ENCODE measurements around the gene PLPP4. TPM values are rescaled to one million over a fixed set of nuclear protein-coding genes. Genes with fewer than 3 reads are reported as not detected.

Gene PLPP4
- total RNA-seq, 1 donor from 2014 or later, result not detected

DNA sequence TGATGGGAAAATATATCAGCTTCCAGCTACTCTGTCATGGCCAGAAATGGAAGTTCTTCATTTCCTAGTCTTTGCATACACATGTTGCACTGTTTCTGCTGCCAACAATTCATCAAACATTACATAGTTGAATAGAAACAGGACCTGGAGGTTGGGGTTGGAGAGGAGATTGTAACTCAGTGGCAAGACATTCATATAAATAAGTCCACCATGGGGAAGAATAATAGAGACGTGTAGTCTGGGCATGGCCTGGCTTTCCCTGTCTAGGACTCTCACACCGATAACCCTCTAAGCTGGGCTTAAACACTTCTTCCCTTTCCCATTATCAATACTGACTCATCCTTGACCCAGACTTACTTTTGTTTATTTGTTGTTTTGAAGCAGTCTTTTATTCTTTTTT is 155.7 kb downstream of the PLPP4 start:
- no peak overlapping the region for H3K27ac ChIP-seq
- TF ChIP-seq, protein P1, sequence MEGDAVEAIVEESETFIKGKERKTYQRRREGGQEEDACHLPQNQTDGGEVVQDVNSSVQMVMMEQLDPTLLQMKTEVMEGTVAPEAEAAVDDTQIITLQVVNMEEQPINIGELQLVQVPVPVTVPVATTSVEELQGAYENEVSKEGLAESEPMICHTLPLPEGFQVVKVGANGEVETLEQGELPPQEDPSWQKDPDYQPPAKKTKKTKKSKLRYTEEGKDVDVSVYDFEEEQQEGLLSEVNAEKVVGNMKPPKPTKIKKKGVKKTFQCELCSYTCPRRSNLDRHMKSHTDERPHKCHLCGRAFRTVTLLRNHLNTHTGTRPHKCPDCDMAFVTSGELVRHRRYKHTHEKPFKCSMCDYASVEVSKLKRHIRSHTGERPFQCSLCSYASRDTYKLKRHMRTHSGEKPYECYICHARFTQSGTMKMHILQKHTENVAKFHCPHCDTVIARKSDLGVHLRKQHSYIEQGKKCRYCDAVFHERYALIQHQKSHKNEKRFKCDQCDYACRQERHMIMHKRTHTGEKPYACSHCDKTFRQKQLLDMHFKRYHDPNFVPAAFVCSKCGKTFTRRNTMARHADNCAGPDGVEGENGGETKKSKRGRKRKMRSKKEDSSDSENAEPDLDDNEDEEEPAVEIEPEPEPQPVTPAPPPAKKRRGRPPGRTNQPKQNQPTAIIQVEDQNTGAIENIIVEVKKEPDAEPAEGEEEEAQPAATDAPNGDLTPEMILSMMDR (IDR thresholded peaks at IDR 0.05), result no peak
- H3K36me3 ChIP-seq, result no peaks in the 10 kb centered on the region
- no peak overlapping the region for H3K4me3 ChIP-seq
- no peaks in the 10 kb centered on the region for H3K4me1 ChIP-seq
- H3K27me3 ChIP-seq, result no peaks in the 10 kb centered on the region
- DNase-seq (ENCODE audit: low spot score in 2 of 2), result no peak
- intact Hi-C loops (cut with DNase I), result no loop called here
- H3K9me3 ChIP-seq, result peaks cover 0 to 12% of the 10 kb centered on the region in 2 donors

- no peaks in the 10 kb centered on the region for H3K27me3 ChIP-seq
- TF ChIP-seq, protein P1 (IDR thresholded peaks at IDR 0.05), result no peak
- intact Hi-C loops (cut with DNase I), result no loop called here
- DNase-seq (ENCODE audit: low spot score in 2 of 2), result no peak
- H3K27ac ChIP-seq, result no peak overlapping the region
- H3K9me3 ChIP-seq, result peaks cover 0 to 12% of the 10 kb centered on the region in 2 donors
- H3K36me3 ChIP-seq, result no peaks in the 10 kb centered on the region
- H3K4me1 ChIP-seq, result no peaks in the 10 kb centered on the region
- H3K4me3 ChIP-seq, result no peak overlapping the region
Measured at GRCh38 chr10:120613180-120613579, 156.2 kb downstream of the PLPP4 start.

- Histone ChIP-seq H3K27ac (no peak overlapping the region), H3K36me3 (no peaks in the 10 kb centered on the region), H3K27me3 (no peaks in the 10 kb centered on the region), H3K4me1 (no peaks in the 10 kb centered on the region), H3K4me3 (no peak overlapping the region), H3K9me3 (peaks cover 0 to 12% of the 10 kb centered on the region in 2 donors)
- TF ChIP-seq, protein P1 (IDR thresholded peaks at IDR 0.05), result no peak
- intact Hi-C loops (cut with DNase I), result no loop called here
- DNase-seq (ENCODE audit: low spot score in 2 of 2), result no peak
Measured at GRCh38 chr10:120614680-120615079, 157.7 kb downstream of the PLPP4 start.

GRCh38 chr10:120616311-120616911 is 159.4 kb downstream of the PLPP4 start:
- H3K36me3 ChIP-seq, result no peaks in the 10 kb centered on the region
- no peak overlapping the region for H3K4me3 ChIP-seq
- H3K27ac ChIP-seq, result no peak overlapping the region
- H3K27me3 ChIP-seq, result no peaks in the 10 kb centered on the region
- H3K9me3 ChIP-seq, result peaks cover 0 to 12% of the 10 kb centered on the region in 2 donors
- TF ChIP-seq, protein P1 (IDR thresholded peaks at IDR 0.05), result no peak
- intact Hi-C loops (cut with DNase I), result no loop called here
- H3K4me1 ChIP-seq, result no peaks in the 10 kb centered on the region
- no peak for DNase-seq (ENCODE audit: low spot score in 2 of 2)

- H3K9me3 ChIP-seq, result no peaks in the 10 kb centered on the region
- TF ChIP-seq, protein P1 (IDR thresholded peaks at IDR 0.05), result no peak
- H3K4me1 ChIP-seq, result no peaks in the 10 kb centered on the region
- DNase-seq (ENCODE audit: low spot score in 2 of 2), result no peak
- no peak overlapping the region for H3K27ac ChIP-seq
- no peak overlapping the region for H3K4me3 ChIP-seq
- intact Hi-C loops (cut with DNase I), result no loop called here
- H3K36me3 ChIP-seq, result no peaks in the 10 kb centered on the region
- H3K27me3 ChIP-seq, result no peaks in the 10 kb centered on the region
Measured at GRCh38 chr10:120628197-120628596, 171.2 kb downstream of the PLPP4 start.

- Histone ChIP-seq H3K27ac (no peak overlapping the region), H3K4me1 (no peaks in the 10 kb centered on the region), H3K4me3 (no peak overlapping the region), H3K27me3 (no peaks in the 10 kb centered on the region), H3K9me3 (no peaks in the 10 kb centered on the region), H3K36me3 (no peaks in the 10 kb centered on the region)
- intact Hi-C loops (cut with DNase I), result no loop called here
- no peak for DNase-seq (ENCODE audit: low spot score in 2 of 2)
- TF ChIP-seq, protein P1 (IDR thresholded peaks at IDR 0.05), result no peak
Measured at GRCh38 chr10:120630266-120630665, 173.2 kb downstream of the PLPP4 start.
